A172 (cell line): ENCODE results near the gene SFXN5. TPM values are rescaled to one million over a fixed set of nuclear protein-coding genes. Genes with fewer than 3 reads are reported as not detected.

ENCODE experiments used
- DNase-seq: peaks from one replicate; pipeline ENCODE4 v3.0.0-alpha.2; 2015; ENCODE audit warnings: low spot score
- total RNA-seq: library from RNA; depleted of rRNA; stranded (reverse); fragments of >200 nt; shearing (Covaris generic); gene quantifications from 2 replicates; pipeline ENCODE4 v1.2.3, GENCODE V29; 2014

SFXN5 gene
- total RNA-seq, 1 experiment from 2014 or later = 33.4 TPM

GRCh38 chr2:73053316-73054114 lies 18.0 kb downstream of the SFXN5 start:
- no peak for DNase-seq

- peak; percentile 93 for DNase-seq
These were observed 21.4 kb downstream of the SFXN5 start for GRCh38 chr2:73050121-73050545.

GRCh38 chr2:73043929-73044832 lies 27.3 kb downstream of the SFXN5 start:
- no peak for DNase-seq

GRCh38 chr2:73043276-73043675 lies 28.2 kb downstream of the SFXN5 start:
- DNase-seq = no peak

- no peak for DNase-seq
These were observed 33.4 kb downstream of the SFXN5 start for GRCh38 chr2:73037947-73038585.

DNA sequence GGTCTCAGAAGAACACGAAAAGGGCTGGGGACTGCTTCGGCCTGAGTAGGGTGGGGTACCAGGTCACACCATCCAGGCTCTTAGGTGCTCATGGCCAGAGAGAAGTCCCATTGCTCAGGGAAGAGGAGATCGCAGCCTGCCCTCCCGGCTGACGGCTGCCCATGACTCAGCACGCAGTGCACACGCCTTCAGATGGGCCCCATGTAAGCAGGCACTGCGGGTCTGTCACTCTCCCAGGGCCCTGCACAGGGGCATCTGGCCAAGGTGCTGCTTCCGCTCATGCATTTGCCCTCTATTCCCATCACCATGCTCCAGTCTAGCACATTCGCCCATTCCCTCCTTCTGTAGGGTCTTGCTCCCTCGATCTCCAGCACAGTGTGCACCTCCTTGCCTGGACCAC lies 34.7 kb downstream of the SFXN5 start:
- no peak for DNase-seq

- no peak for DNase-seq
These were observed 35.4 kb downstream of the SFXN5 start for GRCh38 chr2:73035899-73036711.

- no peak for DNase-seq
These were observed 36.7 kb downstream of the SFXN5 start for GRCh38 chr2:73034661-73035375.

DNA sequence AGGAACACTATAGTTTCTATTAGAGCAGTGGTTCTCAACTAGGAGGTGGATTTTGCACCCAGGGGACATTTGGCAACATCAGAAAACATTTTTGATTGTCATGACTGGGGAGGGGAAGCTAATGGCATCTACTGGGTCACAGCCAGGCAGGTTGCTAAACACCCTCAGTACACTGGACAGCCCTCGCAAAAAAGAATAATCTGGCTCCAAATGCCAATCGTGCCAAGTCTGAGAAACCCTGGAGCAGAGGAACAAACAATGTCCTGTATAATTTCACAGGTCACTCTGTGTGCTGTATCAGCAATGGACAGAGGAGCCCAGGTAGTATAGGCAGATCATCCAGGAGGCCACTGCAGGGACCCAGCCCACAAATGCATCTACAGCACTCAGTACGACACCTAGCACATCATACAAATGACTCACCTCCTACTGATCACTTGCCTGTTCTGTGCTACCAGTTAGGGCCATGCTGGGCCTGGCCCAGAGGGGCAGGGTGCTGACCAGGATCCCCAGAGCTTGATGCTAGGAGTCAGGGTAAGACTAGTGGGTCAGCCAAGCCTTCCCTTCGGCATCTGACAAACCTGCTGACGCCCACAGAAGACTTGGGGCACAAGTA lies 37.6 kb downstream of the SFXN5 start:
- no peak for DNase-seq

DNA sequence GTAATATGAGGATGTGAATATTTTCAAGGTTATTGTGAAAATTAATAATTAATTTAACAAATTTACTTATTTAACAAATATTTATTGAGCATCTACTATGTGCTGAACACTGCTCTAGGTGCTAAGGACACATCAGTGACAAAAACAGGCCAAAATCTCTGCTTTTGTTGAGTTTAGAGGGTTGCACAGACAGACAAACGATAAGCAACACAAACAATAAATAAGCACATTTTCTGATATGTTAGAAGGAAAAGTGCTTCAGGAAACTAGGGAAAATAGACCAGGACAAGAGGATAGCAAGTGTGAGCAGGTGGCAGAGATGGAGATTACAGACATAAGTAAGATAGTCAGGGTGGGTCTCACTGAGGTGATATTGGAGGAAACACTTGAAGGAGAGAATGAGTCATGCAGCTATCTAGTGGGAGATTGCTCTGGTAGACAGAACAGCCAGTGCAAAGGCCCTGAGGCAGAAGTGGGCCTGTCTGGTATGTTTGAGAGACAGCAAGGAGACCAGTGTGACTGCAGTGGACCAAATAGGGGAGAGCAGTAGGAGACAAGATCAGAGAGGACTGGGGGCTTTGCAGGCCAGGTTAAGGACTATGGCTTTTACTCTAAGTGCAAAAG lies 38.3 kb downstream of the SFXN5 start:
- peak; percentile 11 for DNase-seq

DNA sequence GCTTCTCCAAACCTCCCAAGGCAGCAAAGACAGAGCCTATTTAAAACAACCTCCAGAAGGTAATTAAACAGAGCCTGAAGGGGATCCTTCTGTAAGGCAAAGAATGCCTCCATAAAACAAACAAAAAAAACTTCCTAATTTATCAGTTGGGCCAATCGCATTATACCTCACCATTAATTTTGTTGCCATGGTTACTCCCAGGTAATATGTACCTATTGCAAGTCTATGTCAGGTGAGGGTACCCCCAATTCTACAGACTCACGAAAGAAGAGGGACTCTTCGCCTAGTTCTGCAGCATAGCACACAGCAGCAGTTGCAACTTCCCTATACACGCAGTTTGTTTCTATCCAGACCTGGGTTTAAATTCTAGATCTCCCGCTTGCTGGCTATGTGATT lies 38.8 kb downstream of the SFXN5 start:
- no peak for DNase-seq

GRCh38 chr2:73031725-73032701 lies 39.5 kb downstream of the SFXN5 start:
- DNase-seq = no peak

DNA sequence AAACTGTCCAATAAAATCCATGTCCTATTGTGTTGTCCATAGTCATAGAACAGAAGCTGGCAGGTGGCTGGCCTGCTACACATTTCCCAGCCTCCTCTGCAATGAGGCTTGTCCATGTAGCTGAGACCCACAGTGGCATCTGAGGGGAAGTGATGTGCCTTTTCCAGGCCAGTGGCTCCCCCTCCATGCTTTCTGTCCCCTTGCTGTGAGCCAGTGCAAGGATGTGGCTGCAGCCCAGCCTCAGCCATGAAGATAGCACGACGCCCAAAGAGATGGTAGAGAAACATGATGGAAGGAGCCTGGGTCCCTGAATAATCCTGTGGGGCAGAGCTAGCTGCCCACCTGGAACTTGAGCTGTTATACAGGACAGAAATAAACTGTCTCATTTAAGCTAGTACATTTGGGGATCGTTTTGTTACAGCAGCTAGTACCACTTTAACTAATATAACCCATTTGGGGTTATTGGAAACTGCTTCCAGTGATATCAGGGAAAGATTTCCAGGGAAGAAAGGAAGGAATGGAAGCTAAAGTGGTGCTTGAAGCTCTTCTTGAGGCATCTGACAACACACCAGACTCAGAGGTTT lies 40.3 kb downstream of the SFXN5 start:
- no peak for DNase-seq

GRCh38 chr2:73028841-73029240 lies 42.7 kb downstream of the SFXN5 start:
- DNase-seq = no peak

- DNase-seq = no peak
These were observed 44.2 kb downstream of the SFXN5 start for GRCh38 chr2:73027340-73027739.

DNA sequence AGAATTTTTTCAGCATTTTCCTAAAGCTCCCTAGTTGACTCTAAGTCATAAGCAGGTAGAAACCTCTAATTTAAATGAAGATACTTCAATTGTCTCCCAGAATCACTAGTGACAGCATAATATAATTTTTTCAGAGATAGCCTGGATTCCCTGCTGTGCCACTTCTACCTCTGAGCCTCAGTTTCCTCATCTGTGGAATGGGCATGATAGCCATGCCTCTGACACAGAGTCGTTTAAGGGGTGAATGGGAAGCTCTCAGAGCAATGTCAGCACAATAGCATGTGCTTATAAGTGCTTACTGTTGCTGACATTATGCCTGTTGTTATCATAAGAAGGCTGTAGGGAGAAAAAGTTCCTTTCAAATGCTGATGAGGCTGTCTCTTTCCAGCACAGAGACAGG lies 48.0 kb downstream of the SFXN5 start:
- DNase-seq = no peak

DNA sequence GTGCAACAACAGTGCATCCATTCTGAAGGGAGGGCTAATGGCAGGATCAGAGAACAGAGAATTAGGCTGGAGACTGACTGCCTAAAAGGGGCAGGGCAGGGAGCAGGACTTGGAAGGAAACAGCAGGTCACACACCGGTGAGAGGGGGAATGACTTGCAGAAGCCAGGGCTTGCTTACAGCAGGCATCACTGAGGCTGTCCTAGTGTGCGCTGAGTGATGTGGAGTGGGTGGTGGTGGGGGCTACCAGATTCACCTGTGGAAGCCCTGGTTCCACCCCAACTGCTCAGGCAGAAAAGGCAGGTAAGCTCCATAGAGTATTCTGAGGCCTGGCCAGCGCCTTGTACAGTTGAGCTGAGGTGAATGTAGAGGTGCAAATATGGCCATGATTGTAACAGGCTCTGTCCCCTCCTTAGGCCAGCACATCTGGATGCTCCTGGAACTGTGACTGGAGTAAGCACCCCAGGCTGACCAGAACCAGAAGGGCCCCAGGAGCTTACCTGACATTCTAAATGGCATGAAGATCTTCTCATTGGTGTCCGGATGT lies 49.4 kb downstream of the SFXN5 start:
- DNase-seq = no peak
